Panc1 (cell line): ENCODE results near the gene KLHL35. TPM values are rescaled to one million over a fixed set of nuclear protein-coding genes. Genes with fewer than 3 reads are reported as not detected.

Experiments
- ATAC-seq: fragments of 200-7000 bp; cut with Tn5 transposase; 2 replicates; pipeline ENCODE4 v1.9.1; 2020; ENCODE audit warnings: mild to moderate bottlenecking, moderate library complexity
- BruUV-seq: library from RNA; stranded (reverse); fragments of 400-500 nt; replicated peaks from 2 replicates; lab custom pipeline; 2021; lab: Mats Ljungman, UMichigan
- CTCF ChIA-PET: fragments of 300-600 bp; sonication (Branson Sonifier 250); formaldehyde crosslinking; loops from one replicate; lab custom pipeline; 2022; ENCODE audit warnings: antibody characterized with exemption; lab: Charles Lee
- POLR2A ChIA-PET: fragments of 300-600 bp; sonication (Branson Sonifier 250); formaldehyde crosslinking; loops from one replicate; lab custom pipeline; 2022; ENCODE audit warnings: antibody characterized with exemption; lab: Charles Lee
- DNase-seq: peaks from one replicate; pipeline ENCODE4 v3.0.0-alpha.2; 2010; ENCODE audit warnings: low read depth, low spot score
- H3K27ac ChIP-seq: 2 replicates; pipeline ENCODE4 v1.5.1; 2011; ENCODE audit warnings: mild to moderate bottlenecking, low read length, inconsistent platforms
- H3K27me3 ChIP-seq: fragments of 200-500 bp; sonication (Bioruptor generic); 2 replicates; pipeline ENCODE4 v1.6.0; 2014; ENCODE audit warnings: low read length, inconsistent platforms; ENCODE audit not compliant: control insufficient read depth, insufficient read depth
- H3K36me3 ChIP-seq: fragments of 200-500 bp; sonication (Bioruptor generic); 2 replicates; pipeline ENCODE4 v1.5.1; 2014; ENCODE audit warnings: inconsistent platforms, mild to moderate bottlenecking, low read length, moderate library complexity; ENCODE audit not compliant: control insufficient read depth, insufficient read depth
- H3K4me1 ChIP-seq: 2 replicates; pipeline ENCODE4 v1.5.1; 2011; ENCODE audit warnings: inconsistent platforms, mild to moderate bottlenecking, low read length, moderate library complexity; ENCODE audit not compliant: control insufficient read depth, insufficient read depth
- H3K4me3 ChIP-seq, 2 experiments: 2 replicates each; pipeline ENCODE4 v1.5.1; 2011 to 2012; ENCODE audit warnings: low read depth in 2 of 2, low read length in 2 of 2, mild to moderate bottlenecking in 2 of 2, inconsistent platforms in 1 of 2, moderate library complexity in 1 of 2
- H3K9me3 ChIP-seq: fragments of 200-500 bp; sonication (Bioruptor generic); 2 replicates; pipeline ENCODE4 v1.5.1; 2014; ENCODE audit warnings: low read depth, mild to moderate bottlenecking, inconsistent platforms, low read length, moderate library complexity; ENCODE audit not compliant: control insufficient read depth, insufficient read depth
- CTCF ChIP-seq: fragments of 450-650 bp; IDR thresholded peaks from 2 replicates; pipeline ENCODE4 v1.5.1; 2017; ENCODE audit warnings: mild to moderate bottlenecking
- POLR2AphosphoS5 ChIP-seq: IDR thresholded peaks from 2 replicates; pipeline ENCODE4 v1.6.1; 2012; ENCODE audit warnings: mild to moderate bottlenecking, low read depth, low read length, moderate library complexity
- REST ChIP-seq, 2 experiments: IDR thresholded peaks; 2 replicates each; pipeline ENCODE4 v1.6.1; 2011 to 2012; ENCODE audit warnings: low read depth in 2 of 2, control low read depth in 1 of 2, low read length in 1 of 2, mild to moderate bottlenecking in 1 of 2, moderate library complexity in 1 of 2; ENCODE audit not compliant: insufficient read depth in 1 of 2
- SIN3A ChIP-seq: IDR thresholded peaks from 2 replicates; pipeline ENCODE4 v1.6.1; 2012; ENCODE audit warnings: low read depth, mild to moderate bottlenecking, low read length, moderate library complexity, borderline replicate concordance; ENCODE audit not compliant: insufficient read depth
- TCF7L2 ChIP-seq: IDR thresholded peaks from 2 replicates; pipeline ENCODE4 v1.6.1; 2011; ENCODE audit warnings: mild to moderate bottlenecking, low read depth, low read length, inconsistent platforms
- in situ Hi-C: cut with HindIII; loops from 2 replicates; pipeline ENCODE4 v1.10.0; 2016; ENCODE audit warnings: low sequenced_read_pairs, low pct_unique_long_range_greater_than_20kb
- intact Hi-C: fragments of 100-400 bp; cut with micrococcal nuclease; formaldehyde crosslinking; loops from one replicate; pipeline ENCODE4 v1.10.0; 2022; ENCODE audit not compliant: unreplicated experiment
- total RNA-seq: library from RNA; stranded (reverse); gene quantifications from one replicate; pipeline ENCODE4 v1.2.1, GENCODE V29; 2021; ENCODE audit not compliant: unreplicated experiment

KLHL35 gene
- total RNA-seq, 1 experiment from 2014 or later = 10.9 TPM

- ATAC-seq = peak; percentile 36; the same call in 1 of the 2 replicates
- POLR2A ChIA-PET = interaction anchor here (0.6 kb wide), 1 partner anchor 19 kb away, joined by 3 read pairs; no protein-coding TSS in a partner anchor
- CTCF ChIA-PET = interaction anchor here (0.5 to 1.0 kb wide), 2 partner anchors 11 to 106 kb away, joined by 3 read pairs; no protein-coding TSS in a partner anchor
- H3K27me3 ChIP-seq = no peaks in the 10 kb centered on the region
- H3K4me3 ChIP-seq = no peak overlapping the region
- in situ Hi-C loops (no loop called here), intact Hi-C loops (no loop called here)
- no peak for DNase-seq
- BruUV-seq = no TSS peak
- no peaks in the 10 kb centered on the region for H3K4me1 ChIP-seq
- no peaks in the 10 kb centered on the region for H3K36me3 ChIP-seq
- TF ChIP-seq POLR2AphosphoS5 (no peak), CTCF (no peak), SIN3A (no peak), REST (IDR thresholded peaks at IDR 0.05; ENCODE audit: insufficient read depth in 1 of 2, low read depth in 2 of 2, low read length in 1 of 2) (no peak), TCF7L2 (no peak)
- no peaks in the 10 kb centered on the region for H3K9me3 ChIP-seq
- no peak overlapping the region for H3K27ac ChIP-seq
These were observed 29.2 kb upstream of the KLHL35 start for GRCh38 chr11:75462117-75462653.

GRCh38 chr11:75461151-75461550, 28.1 kb upstream of the KLHL35 start:
- CTCF ChIA-PET = no interaction called here
- no peaks in the 10 kb centered on the region for H3K27me3 ChIP-seq
- POLR2A ChIA-PET = no interaction called here
- TF ChIP-seq POLR2AphosphoS5 (no peak), SIN3A (no peak), TCF7L2 (no peak), REST (IDR thresholded peaks at IDR 0.05; ENCODE audit: insufficient read depth in 1 of 2, low read depth in 2 of 2, low read length in 1 of 2) (no peak)
- intact Hi-C loops (no loop called here), in situ Hi-C loops (no loop called here)
- H3K4me3 ChIP-seq = no peak overlapping the region
- H3K9me3 ChIP-seq = no peaks in the 10 kb centered on the region
- DNase-seq = no peak
- no peak for ATAC-seq
- H3K4me1 ChIP-seq = no peaks in the 10 kb centered on the region
- H3K36me3 ChIP-seq = no peaks in the 10 kb centered on the region
- BruUV-seq = no TSS peak
- H3K27ac ChIP-seq = no peak overlapping the region
